Neural cell (in vitro differentiated cells): ENCODE measurements around the gene BCAS1. TPM values are rescaled to one million over a fixed set of nuclear protein-coding genes. Genes with fewer than 3 reads are reported as not detected.

ENCODE experiments used
- H2AFZ ChIP-seq: fragments of 200-600, 300-800 bp; sonication (generic), shearing (Covaris generic); 2 replicates; pipeline ENCODE4 v1.6.0; 2014; ENCODE audit warnings: low read depth, mild to moderate bottlenecking, antibody characterized with exemption, low read length, moderate library complexity
- H3F3A ChIP-seq: fragments of 200-600 bp; shearing (Covaris generic); 2 replicates; pipeline ENCODE4 v1.6.1; 2016; ENCODE audit warnings: mild to moderate bottlenecking, moderate library complexity, mixed read lengths, antibody characterized with exemption, low read length; ENCODE audit not compliant: insufficient read depth, poor library complexity, severe bottlenecking
- H3K27ac ChIP-seq: fragments of 200-600, 300-800 bp; sonication (generic), shearing (Covaris generic); 2 replicates; pipeline ENCODE4 v1.5.1; 2014; ENCODE audit warnings: mild to moderate bottlenecking, low read length, moderate library complexity
- H3K27me3 ChIP-seq: fragments of 300-800, 200-600 bp; sonication (generic), shearing (Covaris generic); 2 replicates; pipeline ENCODE4 v1.6.0; 2014; ENCODE audit warnings: mild to moderate bottlenecking, low read depth, low read length, moderate library complexity; ENCODE audit not compliant: insufficient read depth
- H3K36me3 ChIP-seq: fragments of 300-800, 200-600 bp; sonication (generic), shearing (Covaris generic); 2 replicates; pipeline ENCODE4 v1.5.1; 2014; ENCODE audit warnings: mild to moderate bottlenecking, antibody characterized with exemption, low read length, moderate library complexity; ENCODE audit not compliant: insufficient read depth
- H3K4me2 ChIP-seq: fragments of 300-800, 200-600 bp; sonication (generic), shearing (Covaris generic); 2 replicates; pipeline ENCODE4 v1.6.0; 2014; ENCODE audit warnings: mild to moderate bottlenecking, low read length
- H3K4me3 ChIP-seq: fragments of 300-800, 200-600 bp; sonication (generic), shearing (Covaris generic); 2 replicates; pipeline ENCODE4 v1.5.1; 2014; ENCODE audit warnings: mild to moderate bottlenecking, low read length, moderate library complexity
- H3K79me2 ChIP-seq: fragments of 200-600 bp; shearing (Covaris generic); replicated peaks from 2 replicates; pipeline ENCODE4 v1.6.0; 2014; ENCODE audit warnings: mild to moderate bottlenecking, low read length, moderate library complexity; ENCODE audit not compliant: insufficient read depth
- H3K9ac ChIP-seq: fragments of 300-800, 200-600 bp; sonication (generic), shearing (Covaris generic); 2 replicates; pipeline ENCODE4 v1.6.1; 2016; ENCODE audit warnings: mild to moderate bottlenecking, low read length, mixed read lengths
- H3K9me2 ChIP-seq: fragments of 200-600 bp; shearing (Covaris generic); 2 replicates; pipeline ENCODE4 v1.6.1; 2016; ENCODE audit warnings: mild to moderate bottlenecking, low read length, mixed read lengths; ENCODE audit not compliant: insufficient read depth
- H3K9me3 ChIP-seq: fragments of 200-600, 300-800 bp; sonication (generic), shearing (Covaris generic); 2 replicates; pipeline ENCODE4 v1.6.1; 2016; ENCODE audit warnings: mild to moderate bottlenecking, mixed run types, low read length, moderate library complexity, mixed read lengths
- H4K20me1 ChIP-seq: fragments of 200-600 bp; shearing (Covaris generic); 2 replicates; pipeline ENCODE4 v1.6.1; 2016; ENCODE audit warnings: mild to moderate bottlenecking, mixed run types; ENCODE audit not compliant: insufficient read depth
- EP300 ChIP-seq: fragments of 450-650 bp; conservative IDR thresholded peaks from 2 replicates; pipeline ENCODE4 v1.6.1; 2014; ENCODE audit warnings: antibody characterized with exemption, mild to moderate bottlenecking, moderate library complexity; ENCODE audit not compliant: poor library complexity, severe bottlenecking
- EZH2 ChIP-seq: fragments of 200-600, 300-800 bp; shearing (Covaris generic), sonication (generic); IDR thresholded peaks from 2 replicates; pipeline ENCODE4 v1.6.1; 2014; ENCODE audit warnings: antibody characterized with exemption, low read length, borderline replicate concordance, mild to moderate bottlenecking; ENCODE audit not compliant: insufficient read depth, poor library complexity, severe bottlenecking
- MXI1 ChIP-seq: fragments of 450-650 bp; conservative IDR thresholded peaks from 2 replicates; pipeline ENCODE4 v1.6.1; 2014; ENCODE audit warnings: antibody characterized with exemption, mild to moderate bottlenecking; ENCODE audit not compliant: poor library complexity, severe bottlenecking
- POLR2AphosphoS5 ChIP-seq: IDR thresholded peaks from 2 replicates; pipeline ENCODE4 v1.6.1; 2012
- RAD21 ChIP-seq: fragments of 450-650 bp; conservative IDR thresholded peaks from 2 replicates; pipeline ENCODE4 v1.6.1; 2014; ENCODE audit warnings: antibody characterized with exemption, mild to moderate bottlenecking, moderate library complexity
- SMC3 ChIP-seq: fragments of 450-650 bp; conservative IDR thresholded peaks from 2 replicates; pipeline ENCODE4 v1.6.1; 2014; ENCODE audit warnings: antibody characterized with exemption, mild to moderate bottlenecking, moderate library complexity; ENCODE audit not compliant: poor library complexity
- TAF1 ChIP-seq: IDR thresholded peaks from 2 replicates; pipeline ENCODE4 v1.6.1; 2012; ENCODE audit warnings: low read depth
- polyA plus RNA-seq: library from polyadenylated mRNA; depleted of rRNA; stranded (reverse); fragments of >200 nt; gene quantifications from 2 replicates; pipeline ENCODE4 v1.2.3, GENCODE V29; 2014
- TF ChIP-seq, protein P1 (sequence below): IDR thresholded peaks from 2 replicates; pipeline ENCODE4 v1.6.1; 2012; ENCODE audit warnings: borderline replicate concordance
- TF ChIP-seq, protein P2 (sequence below): fragments of 450-650 bp; IDR thresholded peaks from 2 replicates; pipeline ENCODE4 v1.5.1; 2014; ENCODE audit warnings: antibody characterized with exemption, mild to moderate bottlenecking, moderate library complexity; ENCODE audit not compliant: poor library complexity, severe bottlenecking

The BCAS1 gene
- polyA plus RNA-seq, 1 donor from 2014 or later, result not detected

DNA sequence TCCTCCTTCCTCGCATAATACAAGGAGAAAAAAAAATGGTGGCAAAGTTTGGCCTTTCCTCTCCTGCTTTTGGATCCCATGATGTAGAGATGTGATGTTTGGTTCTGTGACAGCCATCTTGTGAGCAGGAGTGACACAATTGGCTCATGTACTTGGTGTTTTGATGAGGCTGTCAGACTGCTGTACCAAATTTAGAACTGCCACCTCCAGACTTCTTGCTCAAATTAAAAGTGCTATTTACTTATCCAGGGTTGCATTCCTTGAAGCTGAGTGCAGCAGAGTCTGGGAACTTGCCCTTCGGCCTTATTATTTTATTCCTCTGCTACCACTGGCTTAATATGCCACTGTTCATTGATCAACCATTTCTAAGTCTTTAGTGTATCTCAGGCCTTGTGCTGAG lies 21.9 kb downstream of the BCAS1 start:
- H3K4me2 ChIP-seq, result no peak overlapping the region

DNA sequence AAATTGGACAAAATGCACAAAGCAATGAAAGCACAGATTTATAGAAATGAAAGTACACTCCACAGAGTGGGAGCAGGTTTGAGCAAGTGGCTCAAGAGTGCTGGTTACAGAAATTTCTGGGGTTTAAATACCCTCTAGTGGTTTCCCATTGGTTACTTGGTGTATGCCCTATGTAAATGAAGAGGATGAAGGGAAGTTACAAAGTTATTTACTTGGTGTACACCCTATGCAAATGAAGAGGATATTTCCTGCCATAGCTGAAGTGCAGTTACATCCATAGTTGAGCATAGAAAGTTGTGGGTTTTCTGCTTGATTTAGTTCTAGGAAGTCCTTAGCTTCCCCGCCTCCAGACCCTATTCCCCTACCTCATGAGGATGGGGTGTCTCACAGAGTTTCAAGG lies 22.7 kb downstream of the BCAS1 start:
- Histone ChIP-seq H3K27me3 (no peaks in the 10 kb centered on the region), H3K9ac (no peak overlapping the region), H3K9me2 (no peaks in the 10 kb centered on the region)

More for the DNA sequence above, 21.9 kb downstream of the BCAS1 start:
- Histone ChIP-seq H3K9me2 (no peaks in the 10 kb centered on the region), H2AFZ (no peak overlapping the region), H3K9ac (no peak overlapping the region), H3K79me2 (no peaks in the 10 kb centered on the region), H3F3A (no peaks in the 10 kb centered on the region), H3K36me3 (no peaks in the 10 kb centered on the region), H3K9me3 (no peaks in the 10 kb centered on the region), H3K4me3 (no peak overlapping the region), H3K27ac (no peak overlapping the region), H3K27me3 (no peaks in the 10 kb centered on the region), H4K20me1 (no peaks in the 10 kb centered on the region)
- TF ChIP-seq RAD21, result no peak
- no peak for TF ChIP-seq EZH2
- TF ChIP-seq POLR2AphosphoS5, result no peak
- TF ChIP-seq, protein P1, sequence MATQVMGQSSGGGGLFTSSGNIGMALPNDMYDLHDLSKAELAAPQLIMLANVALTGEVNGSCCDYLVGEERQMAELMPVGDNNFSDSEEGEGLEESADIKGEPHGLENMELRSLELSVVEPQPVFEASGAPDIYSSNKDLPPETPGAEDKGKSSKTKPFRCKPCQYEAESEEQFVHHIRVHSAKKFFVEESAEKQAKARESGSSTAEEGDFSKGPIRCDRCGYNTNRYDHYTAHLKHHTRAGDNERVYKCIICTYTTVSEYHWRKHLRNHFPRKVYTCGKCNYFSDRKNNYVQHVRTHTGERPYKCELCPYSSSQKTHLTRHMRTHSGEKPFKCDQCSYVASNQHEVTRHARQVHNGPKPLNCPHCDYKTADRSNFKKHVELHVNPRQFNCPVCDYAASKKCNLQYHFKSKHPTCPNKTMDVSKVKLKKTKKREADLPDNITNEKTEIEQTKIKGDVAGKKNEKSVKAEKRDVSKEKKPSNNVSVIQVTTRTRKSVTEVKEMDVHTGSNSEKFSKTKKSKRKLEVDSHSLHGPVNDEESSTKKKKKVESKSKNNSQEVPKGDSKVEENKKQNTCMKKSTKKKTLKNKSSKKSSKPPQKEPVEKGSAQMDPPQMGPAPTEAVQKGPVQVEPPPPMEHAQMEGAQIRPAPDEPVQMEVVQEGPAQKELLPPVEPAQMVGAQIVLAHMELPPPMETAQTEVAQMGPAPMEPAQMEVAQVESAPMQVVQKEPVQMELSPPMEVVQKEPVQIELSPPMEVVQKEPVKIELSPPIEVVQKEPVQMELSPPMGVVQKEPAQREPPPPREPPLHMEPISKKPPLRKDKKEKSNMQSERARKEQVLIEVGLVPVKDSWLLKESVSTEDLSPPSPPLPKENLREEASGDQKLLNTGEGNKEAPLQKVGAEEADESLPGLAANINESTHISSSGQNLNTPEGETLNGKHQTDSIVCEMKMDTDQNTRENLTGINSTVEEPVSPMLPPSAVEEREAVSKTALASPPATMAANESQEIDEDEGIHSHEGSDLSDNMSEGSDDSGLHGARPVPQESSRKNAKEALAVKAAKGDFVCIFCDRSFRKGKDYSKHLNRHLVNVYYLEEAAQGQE, result no peak
- no peak for TF ChIP-seq MXI1
- TF ChIP-seq EP300, result no peak
- TF ChIP-seq, protein P2, sequence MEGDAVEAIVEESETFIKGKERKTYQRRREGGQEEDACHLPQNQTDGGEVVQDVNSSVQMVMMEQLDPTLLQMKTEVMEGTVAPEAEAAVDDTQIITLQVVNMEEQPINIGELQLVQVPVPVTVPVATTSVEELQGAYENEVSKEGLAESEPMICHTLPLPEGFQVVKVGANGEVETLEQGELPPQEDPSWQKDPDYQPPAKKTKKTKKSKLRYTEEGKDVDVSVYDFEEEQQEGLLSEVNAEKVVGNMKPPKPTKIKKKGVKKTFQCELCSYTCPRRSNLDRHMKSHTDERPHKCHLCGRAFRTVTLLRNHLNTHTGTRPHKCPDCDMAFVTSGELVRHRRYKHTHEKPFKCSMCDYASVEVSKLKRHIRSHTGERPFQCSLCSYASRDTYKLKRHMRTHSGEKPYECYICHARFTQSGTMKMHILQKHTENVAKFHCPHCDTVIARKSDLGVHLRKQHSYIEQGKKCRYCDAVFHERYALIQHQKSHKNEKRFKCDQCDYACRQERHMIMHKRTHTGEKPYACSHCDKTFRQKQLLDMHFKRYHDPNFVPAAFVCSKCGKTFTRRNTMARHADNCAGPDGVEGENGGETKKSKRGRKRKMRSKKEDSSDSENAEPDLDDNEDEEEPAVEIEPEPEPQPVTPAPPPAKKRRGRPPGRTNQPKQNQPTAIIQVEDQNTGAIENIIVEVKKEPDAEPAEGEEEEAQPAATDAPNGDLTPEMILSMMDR, result no peak
- TF ChIP-seq SMC3, result no peak
- no peak for TF ChIP-seq TAF1

More for the DNA sequence above, 22.7 kb downstream of the BCAS1 start:
- H3K79me2 ChIP-seq, result no peaks in the 10 kb centered on the region
- no peak overlapping the region for H3K4me3 ChIP-seq
- H3K36me3 ChIP-seq, result no peaks in the 10 kb centered on the region
- H3K4me2 ChIP-seq, result no peak overlapping the region
- H3F3A ChIP-seq, result no peaks in the 10 kb centered on the region
- no peak overlapping the region for H3K27ac ChIP-seq
- H4K20me1 ChIP-seq, result no peaks in the 10 kb centered on the region
- no peak for TF ChIP-seq SMC3
- TF ChIP-seq EP300, result no peak
- no peak for TF ChIP-seq MXI1
- TF ChIP-seq EZH2, result no peak
- no peak for TF ChIP-seq POLR2AphosphoS5
- no peak for TF ChIP-seq RAD21
- TF ChIP-seq TAF1, result no peak
- TF ChIP-seq, protein P1, result no peak
- TF ChIP-seq, protein P2, result no peak
- H3K9me3 ChIP-seq, result no peaks in the 10 kb centered on the region
- H2AFZ ChIP-seq, result no peak overlapping the region
